MM.1S (cell line): ENCODE measurements around the gene SFXN1.

Experiments used
- DNase-seq: peaks from one replicate; pipeline ENCODE4 v3.0.0-alpha.2; 2015
- H2AFZ ChIP-seq: fragments of 300-600 bp; sonication (generic); 2 replicates; pipeline ENCODE4 v1.6.0; 2016; ENCODE audit warnings: antibody characterized with exemption, low read length
- H3F3A ChIP-seq: fragments of 300-600 bp; sonication (generic); 2 replicates; pipeline ENCODE4 v1.6.1; 2016; ENCODE audit warnings: mild to moderate bottlenecking, antibody characterized with exemption, low read length, moderate library complexity, mixed read lengths; ENCODE audit not compliant: insufficient read depth
- H3K27ac ChIP-seq: fragments of 300-600 bp; sonication (generic); 2 replicates; pipeline ENCODE4 v1.5.1; 2016; ENCODE audit warnings: mild to moderate bottlenecking, low read length
- H3K27me3 ChIP-seq: fragments of 300-600 bp; sonication (generic); replicated peaks from 2 replicates; pipeline ENCODE4 v1.6.0; 2016; ENCODE audit warnings: low read length; ENCODE audit not compliant: insufficient read depth
- H3K36me3 ChIP-seq: fragments of 300-600 bp; sonication (generic); replicated peaks from 2 replicates; pipeline ENCODE4 v1.6.1; 2016; ENCODE audit warnings: mild to moderate bottlenecking, low read length, mixed read lengths; ENCODE audit not compliant: insufficient read depth
- H3K4me1 ChIP-seq: fragments of 300-600 bp; sonication (generic); 2 replicates; pipeline ENCODE4 v1.6.1; 2016; ENCODE audit warnings: low read length, mixed read lengths
- H3K4me2 ChIP-seq: fragments of 300-600 bp; sonication (generic); 2 replicates; pipeline ENCODE4 v1.6.0; 2016; ENCODE audit warnings: low read depth, low read length
- H3K4me3 ChIP-seq: fragments of 300-600 bp; sonication (generic); 2 replicates; pipeline ENCODE4 v1.5.1; 2016; ENCODE audit warnings: low read length, mixed read lengths
- H3K79me2 ChIP-seq: fragments of 300-600 bp; sonication (generic); 2 replicates; pipeline ENCODE4 v1.6.1; 2016; ENCODE audit warnings: mixed run types, low read length, mixed read lengths
- H3K9ac ChIP-seq: fragments of 300-600 bp; sonication (generic); 2 replicates; pipeline ENCODE4 v1.6.1; 2016; ENCODE audit warnings: low read length, mixed read lengths
- H3K9me2 ChIP-seq: fragments of 300-600 bp; sonication (generic); replicated peaks from 2 replicates; pipeline ENCODE4 v1.6.1; 2016; ENCODE audit warnings: mild to moderate bottlenecking, low read length, mixed read lengths; ENCODE audit not compliant: insufficient read depth
- H3K9me3 ChIP-seq: fragments of 300-600 bp; sonication (generic); replicated peaks from 2 replicates; pipeline ENCODE4 v1.6.1; 2016; ENCODE audit warnings: mild to moderate bottlenecking, low read length, mixed read lengths; ENCODE audit not compliant: insufficient read depth
- H4K20me1 ChIP-seq: fragments of 300-600 bp; sonication (generic); 2 replicates; pipeline ENCODE4 v1.6.1; 2016; ENCODE audit warnings: mild to moderate bottlenecking, low read length, moderate library complexity, mixed read lengths; ENCODE audit not compliant: insufficient read depth
- EZH2 ChIP-seq: fragments of 300-600 bp; sonication (generic); optimal IDR thresholded peaks from 2 replicates; pipeline ENCODE3; 2017; ENCODE audit warnings: low read depth, mild to moderate bottlenecking, antibody characterized with exemption, low read length, mixed read lengths
- EZH2phosphoT487 ChIP-seq: fragments of 300-600 bp; sonication (generic); IDR thresholded peaks from 2 replicates; pipeline ENCODE4 v1.6.1; 2018; ENCODE audit warnings: antibody characterized with exemption, low read length
- TF ChIP-seq, protein P1 (sequence below): fragments of 300-600 bp; sonication (generic); IDR thresholded peaks from 2 replicates; pipeline ENCODE4 v1.5.1; 2016; ENCODE audit warnings: antibody characterized with exemption, low read length, mixed read lengths

SFXN1 gene

DNA sequence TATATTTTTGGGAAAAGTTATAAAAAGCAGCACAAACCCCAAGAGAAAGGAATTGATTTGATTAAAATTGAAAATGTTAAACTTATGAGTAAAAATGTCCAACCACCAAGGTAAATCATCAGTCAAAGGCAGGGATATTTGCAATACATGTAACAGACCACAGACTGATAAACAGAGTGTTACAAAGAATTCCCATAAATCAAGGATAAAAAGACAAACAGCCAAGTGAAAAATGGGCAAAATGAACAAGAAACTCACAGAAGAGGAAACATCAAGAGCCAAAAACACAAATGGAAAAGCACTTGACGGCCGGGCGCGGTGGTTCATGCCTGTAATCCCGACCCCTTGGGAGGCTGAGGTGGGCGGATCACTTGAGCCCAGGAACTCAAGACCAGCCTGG lies 98.2 kb downstream of the SFXN1 start:
- TF ChIP-seq, protein P1, sequence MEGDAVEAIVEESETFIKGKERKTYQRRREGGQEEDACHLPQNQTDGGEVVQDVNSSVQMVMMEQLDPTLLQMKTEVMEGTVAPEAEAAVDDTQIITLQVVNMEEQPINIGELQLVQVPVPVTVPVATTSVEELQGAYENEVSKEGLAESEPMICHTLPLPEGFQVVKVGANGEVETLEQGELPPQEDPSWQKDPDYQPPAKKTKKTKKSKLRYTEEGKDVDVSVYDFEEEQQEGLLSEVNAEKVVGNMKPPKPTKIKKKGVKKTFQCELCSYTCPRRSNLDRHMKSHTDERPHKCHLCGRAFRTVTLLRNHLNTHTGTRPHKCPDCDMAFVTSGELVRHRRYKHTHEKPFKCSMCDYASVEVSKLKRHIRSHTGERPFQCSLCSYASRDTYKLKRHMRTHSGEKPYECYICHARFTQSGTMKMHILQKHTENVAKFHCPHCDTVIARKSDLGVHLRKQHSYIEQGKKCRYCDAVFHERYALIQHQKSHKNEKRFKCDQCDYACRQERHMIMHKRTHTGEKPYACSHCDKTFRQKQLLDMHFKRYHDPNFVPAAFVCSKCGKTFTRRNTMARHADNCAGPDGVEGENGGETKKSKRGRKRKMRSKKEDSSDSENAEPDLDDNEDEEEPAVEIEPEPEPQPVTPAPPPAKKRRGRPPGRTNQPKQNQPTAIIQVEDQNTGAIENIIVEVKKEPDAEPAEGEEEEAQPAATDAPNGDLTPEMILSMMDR = no peak
- TF ChIP-seq EZH2 = no peak
- no peak for TF ChIP-seq EZH2phosphoT487
- no peaks in the 10 kb centered on the region for H3K9me3 ChIP-seq

More for the DNA sequence above, 98.2 kb downstream of the SFXN1 start:
- no peaks in the 10 kb centered on the region for H3K27me3 ChIP-seq
- no peak overlapping the region for H3K4me3 ChIP-seq
- no peak overlapping the region for H3K4me2 ChIP-seq
- no peaks in the 10 kb centered on the region for H3F3A ChIP-seq
- no peaks in the 10 kb centered on the region for H3K79me2 ChIP-seq
- no peak overlapping the region for H3K9ac ChIP-seq
- no peaks in the 10 kb centered on the region for H4K20me1 ChIP-seq
- H3K27ac ChIP-seq = no peak overlapping the region
- no peak overlapping the region for H2AFZ ChIP-seq
- DNase-seq = no peak
- no peaks in the 10 kb centered on the region for H3K36me3 ChIP-seq
- no peaks in the 10 kb centered on the region for H3K4me1 ChIP-seq
- H3K9me2 ChIP-seq = no peaks in the 10 kb centered on the region
